Upper lobe of right lung (tissue), 1 donor: ENCODE results near the gene ATP8B1. TPM values are rescaled to one million over a fixed set of nuclear protein-coding genes. Genes with fewer than 3 reads are reported as not detected.
A peak's percentile ranks its signal among the peaks of the same experiment; 100 is the strongest.

Source experiments
- ATAC-seq: fragments of 200-7000 bp; cut with Tn5 transposase; one replicate; pipeline ENCODE4 v1.9.1; 2020; ENCODE audit warnings: mild to moderate bottlenecking, moderate library complexity
- DNase-seq: peaks from one replicate; pipeline ENCODE4 v3.0.0-alpha.2; 2020
- H3K27ac ChIP-seq: fragments of 200-600 bp; one replicate; pipeline ENCODE4 v1.8.0; 2022
- H3K27me3 ChIP-seq: fragments of 200-600 bp; one replicate; pipeline ENCODE4 v1.8.0; 2022; ENCODE audit warnings: mild to moderate bottlenecking
- H3K36me3 ChIP-seq: fragments of 200-600 bp; one replicate; pipeline ENCODE4 v1.8.0; 2022
- H3K4me1 ChIP-seq: fragments of 200-600 bp; one replicate; pipeline ENCODE4 v1.8.0; 2022
- H3K4me3 ChIP-seq: fragments of 200-600 bp; one replicate; pipeline ENCODE4 v1.8.0; 2022; ENCODE audit warnings: mild to moderate bottlenecking
- H3K9me3 ChIP-seq: fragments of 200-600 bp; one replicate; pipeline ENCODE4 v1.8.0; 2022
- intact Hi-C: fragments of 100-400 bp; cut with DNase I; formaldehyde crosslinking; loops from one replicate; pipeline ENCODE4 v1.11.0; 2022
- total RNA-seq: library from RNA; stranded (reverse); fragmentation: NEBNext Ultra II Directional; extraction: Animal tissue kit (Norgen Biotek cat#: 25700); gene quantifications from one replicate; pipeline ENCODE4 v1.2.1, GENCODE V29; 2021
- TF ChIP-seq, protein P1 (sequence below): fragments of 200-600 bp; IDR thresholded peaks from one replicate; pipeline ENCODE4 v1.8.0; 2022; ENCODE audit warnings: antibody characterized with exemption
- donor health status: DM: no; HTN: yes; CAD: no; lungs with severe emphysema.

Gene ATP8B1
- total RNA-seq, 1 donor from 2014 or later = 30.7 TPM

GRCh38 chr18:57768537-57769326 is 34.4 kb downstream of the ATP8B1 start:
- Histone ChIP-seq H3K4me1 (peaks cover 34% of the 10 kb centered on the region), H3K4me3 (no peak overlapping the region), H3K9me3 (no peaks in the 10 kb centered on the region), H3K27me3 (no peaks in the 10 kb centered on the region), H3K36me3 (no peaks in the 10 kb centered on the region), H3K27ac (no peak overlapping the region)
- ATAC-seq (peak; percentile 17), DNase-seq (no peak)
- intact Hi-C loops = no loop called here
- TF ChIP-seq, protein P1, sequence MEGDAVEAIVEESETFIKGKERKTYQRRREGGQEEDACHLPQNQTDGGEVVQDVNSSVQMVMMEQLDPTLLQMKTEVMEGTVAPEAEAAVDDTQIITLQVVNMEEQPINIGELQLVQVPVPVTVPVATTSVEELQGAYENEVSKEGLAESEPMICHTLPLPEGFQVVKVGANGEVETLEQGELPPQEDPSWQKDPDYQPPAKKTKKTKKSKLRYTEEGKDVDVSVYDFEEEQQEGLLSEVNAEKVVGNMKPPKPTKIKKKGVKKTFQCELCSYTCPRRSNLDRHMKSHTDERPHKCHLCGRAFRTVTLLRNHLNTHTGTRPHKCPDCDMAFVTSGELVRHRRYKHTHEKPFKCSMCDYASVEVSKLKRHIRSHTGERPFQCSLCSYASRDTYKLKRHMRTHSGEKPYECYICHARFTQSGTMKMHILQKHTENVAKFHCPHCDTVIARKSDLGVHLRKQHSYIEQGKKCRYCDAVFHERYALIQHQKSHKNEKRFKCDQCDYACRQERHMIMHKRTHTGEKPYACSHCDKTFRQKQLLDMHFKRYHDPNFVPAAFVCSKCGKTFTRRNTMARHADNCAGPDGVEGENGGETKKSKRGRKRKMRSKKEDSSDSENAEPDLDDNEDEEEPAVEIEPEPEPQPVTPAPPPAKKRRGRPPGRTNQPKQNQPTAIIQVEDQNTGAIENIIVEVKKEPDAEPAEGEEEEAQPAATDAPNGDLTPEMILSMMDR = no peak

- intact Hi-C loops = no loop called here
- H3K27ac ChIP-seq = no peak overlapping the region
- no peak overlapping the region for H3K4me3 ChIP-seq
- no peak for ATAC-seq
- DNase-seq = no peak
- no peaks in the 10 kb centered on the region for H3K36me3 ChIP-seq
- no peaks in the 10 kb centered on the region for H3K9me3 ChIP-seq
- no peaks in the 10 kb centered on the region for H3K27me3 ChIP-seq
- TF ChIP-seq, protein P1 = no peak
- peaks cover 34% of the 10 kb centered on the region for H3K4me1 ChIP-seq
Measured at GRCh38 chr18:57767259-57768050, 35.7 kb downstream of the ATP8B1 start.

GRCh38 chr18:57764995-57765394 is 38.1 kb downstream of the ATP8B1 start:
- Histone ChIP-seq H3K27ac (no peak overlapping the region), H3K27me3 (no peaks in the 10 kb centered on the region), H3K4me3 (no peak overlapping the region), H3K36me3 (no peaks in the 10 kb centered on the region), H3K9me3 (no peaks in the 10 kb centered on the region), H3K4me1 (peaks cover 26% of the 10 kb centered on the region)
- DNase-seq = no peak
- TF ChIP-seq, protein P1 = no peak
- intact Hi-C loops = no loop called here
- ATAC-seq = no peak

GRCh38 chr18:57764087-57764486 is 39.0 kb downstream of the ATP8B1 start:
- intact Hi-C loops = no loop called here
- H3K27me3 ChIP-seq = no peaks in the 10 kb centered on the region
- DNase-seq (no peak), ATAC-seq (no peak)
- H3K9me3 ChIP-seq = no peaks in the 10 kb centered on the region
- H3K4me1 ChIP-seq = peaks cover 18% of the 10 kb centered on the region
- TF ChIP-seq, protein P1 = no peak
- H3K27ac ChIP-seq = no peak overlapping the region
- no peak overlapping the region for H3K4me3 ChIP-seq
- no peaks in the 10 kb centered on the region for H3K36me3 ChIP-seq

DNA sequence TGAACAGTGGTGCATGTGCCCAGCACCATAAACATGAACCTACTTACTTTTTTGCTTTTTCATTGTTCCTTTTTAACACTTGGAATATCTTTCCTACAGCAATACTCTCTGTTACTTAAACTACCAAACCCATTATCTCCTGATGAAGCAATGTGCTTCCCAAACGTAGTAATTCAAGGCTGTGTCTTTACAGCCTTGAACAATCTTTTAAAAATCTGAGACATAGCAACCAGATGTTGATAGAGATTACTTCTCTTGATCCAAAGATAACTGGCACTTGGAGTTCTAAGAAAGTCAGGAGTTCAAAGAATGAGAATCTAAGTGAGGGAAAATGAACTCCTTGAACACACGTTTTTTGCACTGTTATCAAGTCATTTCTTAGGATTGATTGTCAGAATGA is 40.4 kb downstream of the ATP8B1 start:
- intact Hi-C loops = no loop called here
- TF ChIP-seq, protein P1 = no peak
- Histone ChIP-seq H3K9me3 (no peaks in the 10 kb centered on the region), H3K4me3 (no peak overlapping the region), H3K27me3 (no peaks in the 10 kb centered on the region), H3K27ac (no peak overlapping the region), H3K36me3 (no peaks in the 10 kb centered on the region), H3K4me1 (peaks cover 5% of the 10 kb centered on the region)
- DNase-seq (no peak), ATAC-seq (no peak)
